Retinal pigment epithelial cell (primary cell): ENCODE data around the gene PTCH1.
A peak's percentile ranks its signal among the peaks of the same experiment; 100 is the strongest.

Source experiments
- DNase-seq: peaks from one replicate; pipeline ENCODE4 v3.0.0-alpha.2; 2010; ENCODE audit warnings: low read depth
- H3K4me3 ChIP-seq: 2 replicates; pipeline ENCODE4 v1.5.1; 2011; ENCODE audit warnings: mild to moderate bottlenecking, low read length, control low read depth, moderate library complexity
- TF ChIP-seq, protein P1 (sequence below): conservative IDR thresholded peaks from 2 replicates; pipeline ENCODE4 v1.5.1; 2011; ENCODE audit warnings: low read depth, low read length, control low read depth, inconsistent platforms

The PTCH1 gene

DNA sequence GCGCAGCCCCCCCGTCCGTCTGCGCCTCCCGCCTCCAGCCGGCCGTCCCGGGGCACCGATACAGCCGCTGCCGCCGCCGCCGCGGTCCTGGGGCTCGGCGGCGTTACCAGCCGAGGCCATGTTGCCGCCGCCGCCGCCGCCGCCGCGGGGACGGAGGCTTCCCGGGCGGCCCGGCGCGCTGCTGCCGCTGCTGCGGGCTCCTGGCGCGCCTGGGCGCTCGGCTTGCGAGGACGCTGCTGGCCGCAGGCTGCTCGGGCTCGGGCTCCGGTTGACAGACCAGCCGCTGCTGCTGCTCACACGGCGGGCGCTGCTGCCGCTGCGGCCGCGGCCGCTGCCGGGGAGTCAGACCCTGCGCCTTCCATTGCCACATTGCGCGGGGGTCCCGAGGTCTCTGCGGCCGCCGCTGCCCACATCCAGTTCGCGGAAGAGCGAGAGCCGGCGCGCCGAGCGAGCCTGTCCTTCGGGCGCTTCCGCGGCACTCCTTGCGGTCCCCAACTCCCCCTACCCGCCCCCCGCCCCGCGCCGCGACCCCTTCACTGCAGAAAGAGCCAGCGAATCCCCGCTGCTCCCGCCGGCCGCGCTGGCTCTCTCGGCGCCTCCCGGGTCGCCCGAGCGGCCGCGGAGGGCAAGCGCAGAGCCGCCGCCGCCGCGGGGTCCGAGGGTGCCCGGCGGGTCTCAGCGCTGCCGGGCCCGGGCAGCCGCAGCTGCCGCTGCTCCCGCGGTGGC, 8.4 kb downstream of the PTCH1 start:
- peak overlapping the region; percentile 74 for H3K4me3 ChIP-seq
- TF ChIP-seq, protein P1, sequence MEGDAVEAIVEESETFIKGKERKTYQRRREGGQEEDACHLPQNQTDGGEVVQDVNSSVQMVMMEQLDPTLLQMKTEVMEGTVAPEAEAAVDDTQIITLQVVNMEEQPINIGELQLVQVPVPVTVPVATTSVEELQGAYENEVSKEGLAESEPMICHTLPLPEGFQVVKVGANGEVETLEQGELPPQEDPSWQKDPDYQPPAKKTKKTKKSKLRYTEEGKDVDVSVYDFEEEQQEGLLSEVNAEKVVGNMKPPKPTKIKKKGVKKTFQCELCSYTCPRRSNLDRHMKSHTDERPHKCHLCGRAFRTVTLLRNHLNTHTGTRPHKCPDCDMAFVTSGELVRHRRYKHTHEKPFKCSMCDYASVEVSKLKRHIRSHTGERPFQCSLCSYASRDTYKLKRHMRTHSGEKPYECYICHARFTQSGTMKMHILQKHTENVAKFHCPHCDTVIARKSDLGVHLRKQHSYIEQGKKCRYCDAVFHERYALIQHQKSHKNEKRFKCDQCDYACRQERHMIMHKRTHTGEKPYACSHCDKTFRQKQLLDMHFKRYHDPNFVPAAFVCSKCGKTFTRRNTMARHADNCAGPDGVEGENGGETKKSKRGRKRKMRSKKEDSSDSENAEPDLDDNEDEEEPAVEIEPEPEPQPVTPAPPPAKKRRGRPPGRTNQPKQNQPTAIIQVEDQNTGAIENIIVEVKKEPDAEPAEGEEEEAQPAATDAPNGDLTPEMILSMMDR = no peak
- DNase-seq = no peak

- no peak for DNase-seq
- H3K4me3 ChIP-seq = peak overlapping the region; percentile 74
- TF ChIP-seq, protein P1 = no peak
Measured at GRCh38 chr9:95507464-95508241, 9.1 kb downstream of the PTCH1 start.

DNA sequence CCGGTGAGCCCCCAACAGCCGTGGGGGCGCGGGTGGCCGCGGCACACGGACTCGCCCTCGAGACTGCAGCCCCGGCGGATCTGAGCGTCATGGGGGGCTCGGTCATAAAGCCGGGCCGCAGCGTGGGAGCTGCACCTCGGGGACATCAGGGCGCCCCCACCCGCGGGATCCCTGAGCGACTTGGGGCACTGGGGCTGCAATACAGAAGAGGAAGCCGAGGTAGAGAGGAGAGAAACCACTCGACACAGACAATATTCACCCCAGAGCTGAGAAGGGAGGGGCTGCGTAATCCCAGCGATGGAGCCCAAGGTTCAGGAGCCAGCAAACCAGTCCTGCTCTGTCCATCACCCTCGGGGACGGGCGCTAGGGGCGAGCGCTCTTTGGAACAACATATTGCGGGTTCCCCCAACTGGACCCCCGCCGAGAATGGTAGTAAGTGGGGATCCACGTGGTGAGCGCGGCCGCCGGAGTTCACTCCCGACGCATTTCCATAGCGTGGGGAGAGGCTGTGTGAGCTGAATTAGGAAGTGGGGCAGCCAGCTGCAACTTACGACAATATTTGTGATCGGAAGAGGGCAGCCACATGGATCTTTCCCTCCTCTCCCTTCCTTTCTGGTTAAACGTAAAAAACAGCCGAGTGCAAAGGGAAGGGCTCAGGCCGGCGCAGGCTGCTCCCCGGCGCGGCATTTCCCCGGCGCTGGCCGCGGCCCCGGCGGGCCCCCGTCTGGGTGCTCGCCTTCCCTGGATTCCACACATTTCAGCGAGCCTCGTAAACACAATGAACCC, 9.9 kb downstream of the PTCH1 start:
- TF ChIP-seq, protein P1 = no peak
- DNase-seq = no peak
- H3K4me3 ChIP-seq = peak overlapping the region; percentile 74

DNA sequence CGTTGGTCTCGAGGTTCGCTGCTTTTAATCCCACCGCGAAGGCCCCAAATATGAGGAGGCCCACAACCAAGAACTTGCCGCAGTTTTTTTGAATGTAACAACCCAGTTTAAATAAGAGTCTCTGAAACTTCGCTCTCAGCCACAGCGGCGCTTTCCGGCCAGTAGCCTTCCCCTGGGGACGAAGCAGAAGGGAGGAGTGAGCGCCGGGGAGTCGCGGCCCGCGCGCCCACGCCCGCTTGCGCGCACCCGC, 10.4 kb downstream of the PTCH1 start:
- TF ChIP-seq, protein P1 = peak; percentile 4
- no peak for DNase-seq
- H3K4me3 ChIP-seq = peak overlapping the region; percentile 74

GRCh38 chr9:95505717-95506427, 10.9 kb downstream of the PTCH1 start:
- H3K4me3 ChIP-seq = peak overlapping the region; percentile 74
- no peak for DNase-seq
- TF ChIP-seq, protein P1 = no peak

DNA sequence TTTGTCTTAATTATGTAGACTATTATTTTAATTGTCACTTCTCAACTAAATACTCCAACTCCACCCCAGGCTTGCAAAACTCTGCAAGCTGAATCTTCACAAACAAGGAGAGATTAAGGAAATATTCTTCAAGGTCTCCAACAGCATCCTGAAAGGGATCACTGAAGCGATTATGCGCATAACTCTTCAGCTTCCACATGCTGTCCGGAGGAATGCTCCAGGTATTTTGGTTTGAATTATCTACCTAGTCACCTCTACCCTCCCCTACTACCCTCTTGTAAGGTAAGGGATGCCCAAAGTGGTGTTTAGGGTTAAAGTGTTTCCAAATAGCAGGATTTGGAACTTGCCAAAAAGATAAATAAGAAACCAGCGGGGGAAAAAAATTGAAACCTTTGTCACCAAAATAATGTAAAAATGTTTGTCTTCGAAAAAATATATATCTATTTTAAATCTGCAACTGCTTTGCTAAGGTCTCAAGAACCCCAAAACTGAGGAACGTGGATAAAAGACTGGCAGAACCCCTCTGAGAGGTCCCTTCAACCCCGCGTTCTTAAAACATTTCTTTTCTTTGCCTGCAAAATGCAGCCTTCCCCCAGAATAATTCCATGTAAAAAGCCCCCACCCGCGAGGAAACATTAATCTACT, 11.6 kb downstream of the PTCH1 start:
- TF ChIP-seq, protein P1 = no peak
- peak overlapping the region; percentile 54 for H3K4me3 ChIP-seq
- no peak for DNase-seq
